Gastrocnemius medialis (tissue), 4 donors: ENCODE results near the gene MTFR1L.

Experiments used
- CTCF ChIP-seq, 5 experiments: fragments of 450-650 bp in 3 of 5; fragments of 200-600 bp in 2 of 5; sonication (generic) in 2 of 5; IDR thresholded peaks in 4 of 5; conservative IDR thresholded peaks in 1 of 5; 1 replicate in 4 of 5; 2 replicates in 1 of 5; pipeline ENCODE4 v1.5.1; 2016 to 2019; ENCODE audit warnings: antibody characterized with exemption in 5 of 5, mild to moderate bottlenecking in 3 of 5, moderate library complexity in 3 of 5
- POLR2A ChIP-seq, 2 donors: fragments of 450-650 bp; IDR thresholded peaks; one replicate each; pipeline ENCODE4 v1.6.1; 2017; ENCODE audit warnings: antibody characterized with exemption in 2 of 2, mild to moderate bottlenecking in 2 of 2, moderate library complexity in 2 of 2

DNA sequence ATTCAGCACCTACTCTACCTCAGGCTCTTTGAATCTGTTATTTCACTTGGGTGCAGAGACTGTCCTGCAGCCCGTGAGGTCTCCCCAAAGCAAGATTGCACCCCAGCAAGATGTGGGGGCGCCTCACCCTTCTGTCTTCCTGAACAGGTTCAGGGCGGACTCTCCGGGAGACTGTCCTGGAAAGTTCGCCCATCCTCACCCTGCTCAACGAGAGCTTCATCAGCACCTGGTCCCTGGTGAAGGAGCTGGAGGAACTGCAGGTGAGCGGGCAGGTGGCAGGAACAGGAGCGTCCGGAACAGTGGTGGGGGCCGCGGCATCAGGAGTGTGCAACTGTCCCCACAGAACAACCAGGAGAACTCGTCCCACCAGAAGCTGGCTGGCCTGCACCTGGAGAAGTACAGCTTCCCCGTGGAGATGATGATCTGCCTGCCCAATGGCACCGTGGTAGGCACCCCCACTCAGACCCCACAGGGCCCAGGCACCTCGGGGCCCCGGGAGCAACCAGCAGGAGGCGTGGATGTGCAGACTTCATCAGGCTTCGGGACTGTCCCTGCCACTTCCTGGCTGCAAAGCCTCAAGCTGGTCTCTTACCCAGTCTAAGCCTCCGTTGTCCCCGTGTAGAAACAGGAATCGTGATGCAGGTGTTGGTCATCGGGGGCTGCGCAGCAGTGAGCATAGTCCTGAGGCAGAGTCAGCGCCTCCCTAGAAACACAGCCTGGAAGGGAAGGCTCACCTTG is 5.9 kb upstream of the MTFR1L start:
- TF ChIP-seq CTCF (IDR thresholded peaks at IDR 0.05 in 4 of 5, conservative IDR thresholded peaks at IDR 0.05 in 1 of 5) (no peak), POLR2A (IDR thresholded peaks at IDR 0.05) (no peak)
